GM12801 (cell line): ENCODE measurements around the gene ZNF534.

Experiments used
- CTCF ChIP-seq: IDR thresholded peaks from one replicate; pipeline ENCODE4 v1.5.1; 2011; ENCODE audit warnings: control low read depth; ENCODE audit not compliant: insufficient read length; ENCODE audit errors: extremely low read depth

The ZNF534 gene

GRCh38 chr19:52428937-52429336, at the start of gene ZNF534:
Gene ZNF534 (plus strand): TSS chr19:52429148. CDS start chr19:52431475, 2,327 bp downstream.
- no peak for TF ChIP-seq CTCF

DNA sequence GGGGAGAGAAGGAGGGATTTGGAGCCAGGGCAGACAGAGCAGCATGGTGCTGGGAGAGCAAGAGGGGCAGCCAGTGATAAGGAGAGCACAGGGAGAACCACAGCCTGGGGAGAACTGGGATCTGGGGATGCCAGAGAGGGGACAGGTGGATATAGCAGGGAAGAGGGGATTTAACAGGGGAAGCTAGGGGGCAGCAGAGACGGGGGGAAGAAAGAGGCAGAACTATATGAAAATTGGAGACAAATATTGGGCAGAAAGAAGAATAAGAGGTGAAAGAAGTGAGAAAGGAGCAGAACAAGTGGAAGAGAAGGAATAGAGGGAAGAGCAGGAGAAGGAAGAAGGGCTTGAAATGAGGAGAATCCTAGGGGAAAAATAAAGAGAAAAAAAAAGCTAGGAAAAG, 37.8 kb upstream of the ZNF534 start:
- TF ChIP-seq CTCF: no peak

GRCh38 chr19:52397310-52398080, 31.5 kb upstream of the ZNF534 start, which contains the start of gene ZNF528:
Gene ZNF528 (plus strand): TSS chr19:52397849. CDS start chr19:52402014, 4,165 bp downstream.
- no peak for TF ChIP-seq CTCF

- no peak for TF ChIP-seq CTCF
Measured at GRCh38 chr19:52398081-52398441, 30.9 kb upstream of the ZNF534 start.

- no peak for TF ChIP-seq CTCF
Measured at GRCh38 chr19:52410276-52410675, 18.7 kb upstream of the ZNF534 start.

GRCh38 chr19:52415711-52416110, 13.2 kb upstream of the ZNF534 start:
- TF ChIP-seq CTCF: no peak

- no peak for TF ChIP-seq CTCF
Measured at GRCh38 chr19:52442179-52442578, 13.2 kb downstream of the ZNF534 start.
